22Rv1 (cell line): Measurements from ENCODE around the gene SNAPC3.

Experiments
- ZFX ChIP-seq: fragments of 450-650 bp; IDR thresholded peaks from 2 replicates; pipeline ENCODE4 v1.6.1; 2017; ENCODE audit warnings: antibody characterized with exemption, borderline replicate concordance
- TF ChIP-seq, protein P1 (sequence below): fragments of 450-650 bp; IDR thresholded peaks from 2 replicates; pipeline ENCODE4 v1.5.1; 2017; ENCODE audit warnings: mild to moderate bottlenecking

DNA sequence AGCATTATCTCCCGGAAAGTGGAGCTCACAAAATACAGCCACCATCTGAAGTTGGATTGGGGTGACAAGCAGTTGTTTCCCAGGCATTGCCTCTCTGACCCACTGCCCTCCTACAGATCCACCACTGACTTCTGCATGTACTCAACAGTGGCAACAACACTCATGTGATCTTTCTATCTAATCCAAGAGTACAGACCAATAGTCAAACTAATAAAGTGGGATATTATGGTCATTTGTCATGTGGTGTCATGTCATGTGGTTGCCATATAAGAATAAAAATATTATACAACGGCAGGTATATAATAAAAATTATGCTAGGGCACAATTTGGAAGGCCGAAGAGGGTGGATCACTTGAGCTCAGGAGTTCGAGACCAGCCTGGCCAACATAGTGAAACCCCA lies 33.0 kb upstream of the SNAPC3 start:
- TF ChIP-seq, protein P1, sequence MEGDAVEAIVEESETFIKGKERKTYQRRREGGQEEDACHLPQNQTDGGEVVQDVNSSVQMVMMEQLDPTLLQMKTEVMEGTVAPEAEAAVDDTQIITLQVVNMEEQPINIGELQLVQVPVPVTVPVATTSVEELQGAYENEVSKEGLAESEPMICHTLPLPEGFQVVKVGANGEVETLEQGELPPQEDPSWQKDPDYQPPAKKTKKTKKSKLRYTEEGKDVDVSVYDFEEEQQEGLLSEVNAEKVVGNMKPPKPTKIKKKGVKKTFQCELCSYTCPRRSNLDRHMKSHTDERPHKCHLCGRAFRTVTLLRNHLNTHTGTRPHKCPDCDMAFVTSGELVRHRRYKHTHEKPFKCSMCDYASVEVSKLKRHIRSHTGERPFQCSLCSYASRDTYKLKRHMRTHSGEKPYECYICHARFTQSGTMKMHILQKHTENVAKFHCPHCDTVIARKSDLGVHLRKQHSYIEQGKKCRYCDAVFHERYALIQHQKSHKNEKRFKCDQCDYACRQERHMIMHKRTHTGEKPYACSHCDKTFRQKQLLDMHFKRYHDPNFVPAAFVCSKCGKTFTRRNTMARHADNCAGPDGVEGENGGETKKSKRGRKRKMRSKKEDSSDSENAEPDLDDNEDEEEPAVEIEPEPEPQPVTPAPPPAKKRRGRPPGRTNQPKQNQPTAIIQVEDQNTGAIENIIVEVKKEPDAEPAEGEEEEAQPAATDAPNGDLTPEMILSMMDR: no peak
- TF ChIP-seq ZFX: no peak
